Astrocyte (in vitro differentiated cells and primary cell): ENCODE results near the gene PPP1R12C. TPM values are rescaled to one million over a fixed set of nuclear protein-coding genes. Genes with fewer than 3 reads are reported as not detected.

Experiments used
- DNase-seq: peaks from one replicate; pipeline ENCODE4 v3.0.0-alpha.2; 2010; ENCODE audit warnings: low read depth
- FAIRE-seq: peaks from 2 replicates; lab custom pipeline; 2011; peaks lifted over from hg19 to GRCh38; lab: Jason Lieb, UNC
- H2AFZ ChIP-seq: 2 replicates; pipeline ENCODE4 v1.6.0; 2012; ENCODE audit warnings: low read depth, low read length, inconsistent platforms
- H3K27ac ChIP-seq: 2 replicates; pipeline ENCODE4 v1.5.1; 2011; ENCODE audit warnings: low read depth, low read length, inconsistent platforms
- H3K27me3 ChIP-seq: 2 replicates; pipeline ENCODE4 v1.6.0; 2011; ENCODE audit warnings: low read length, inconsistent platforms; ENCODE audit not compliant: insufficient read depth
- H3K36me3 ChIP-seq: 2 replicates; pipeline ENCODE4 v1.5.1; 2011; ENCODE audit warnings: low read length, inconsistent platforms; ENCODE audit not compliant: insufficient read depth
- H3K4me1 ChIP-seq: 2 replicates; pipeline ENCODE4 v1.5.1; 2011; ENCODE audit warnings: low read length, inconsistent platforms; ENCODE audit not compliant: insufficient read depth
- H3K4me2 ChIP-seq: 2 replicates; pipeline ENCODE4 v1.6.0; 2012; ENCODE audit warnings: low read length, inconsistent platforms
- H3K4me3 ChIP-seq: 2 replicates; pipeline ENCODE4 v1.5.1; 2011; ENCODE audit warnings: low read depth, mild to moderate bottlenecking, low read length, inconsistent platforms; ENCODE audit not compliant: insufficient read depth
- H3K79me2 ChIP-seq: 2 replicates; pipeline ENCODE4 v1.6.0; 2012; ENCODE audit warnings: mild to moderate bottlenecking, low read length, inconsistent platforms; ENCODE audit not compliant: insufficient read depth
- H3K9ac ChIP-seq: 2 replicates; pipeline ENCODE4 v1.6.0; 2012; ENCODE audit warnings: mild to moderate bottlenecking, low read length, inconsistent platforms
- H3K9me3 ChIP-seq: 2 replicates; pipeline ENCODE4 v1.5.1; 2012; ENCODE audit warnings: low read depth, mild to moderate bottlenecking, low read length, inconsistent platforms; ENCODE audit not compliant: insufficient read depth
- H4K20me1 ChIP-seq: 2 replicates; pipeline ENCODE4 v1.6.0; 2012; ENCODE audit warnings: low read length, inconsistent platforms; ENCODE audit not compliant: insufficient read depth
- H3K27ac Mint-ChIP-seq: one replicate; pipeline ENCODE4 v1.8.0; 2021; ENCODE audit warnings: mild to moderate bottlenecking, mixed read lengths; ENCODE audit not compliant: unreplicated experiment
- H3K27me3 Mint-ChIP-seq: one replicate; pipeline ENCODE4 v1.8.0; 2021; ENCODE audit warnings: low read depth, mixed read lengths; ENCODE audit not compliant: unreplicated experiment
- H3K36me3 Mint-ChIP-seq: one replicate; pipeline ENCODE4 v1.8.0; 2021; ENCODE audit warnings: low read depth, mixed read lengths; ENCODE audit not compliant: unreplicated experiment
- H3K4me1 Mint-ChIP-seq: one replicate; pipeline ENCODE4 v1.8.0; 2021; ENCODE audit warnings: low read depth, mixed read lengths; ENCODE audit not compliant: unreplicated experiment
- H3K4me3 Mint-ChIP-seq: one replicate; pipeline ENCODE4 v1.8.0; 2021; ENCODE audit warnings: mild to moderate bottlenecking, moderate library complexity, mixed read lengths; ENCODE audit not compliant: unreplicated experiment
- H3K9me3 Mint-ChIP-seq: one replicate; pipeline ENCODE4 v1.8.0; 2021; ENCODE audit warnings: mild to moderate bottlenecking, mixed read lengths; ENCODE audit not compliant: unreplicated experiment
- EZH2 ChIP-seq: IDR thresholded peaks from 2 replicates; pipeline ENCODE4 v1.6.1; 2012; ENCODE audit warnings: mild to moderate bottlenecking, low read length, inconsistent platforms; ENCODE audit not compliant: insufficient read depth
- total RNA-seq: library from RNA; stranded (reverse); gene quantifications from 2 replicates; pipeline ENCODE4 v1.2.1, GENCODE V29; 2021
- TF ChIP-seq, protein P1 (sequence below): IDR thresholded peaks from 2 replicates; pipeline ENCODE4 v1.5.1; 2011; ENCODE audit warnings: low read depth, mild to moderate bottlenecking, inconsistent platforms, low read length, moderate library complexity; ENCODE audit not compliant: insufficient read depth

Gene PPP1R12C
- total RNA-seq, 1 donor from 2014 or later: 86.2 TPM

DNA sequence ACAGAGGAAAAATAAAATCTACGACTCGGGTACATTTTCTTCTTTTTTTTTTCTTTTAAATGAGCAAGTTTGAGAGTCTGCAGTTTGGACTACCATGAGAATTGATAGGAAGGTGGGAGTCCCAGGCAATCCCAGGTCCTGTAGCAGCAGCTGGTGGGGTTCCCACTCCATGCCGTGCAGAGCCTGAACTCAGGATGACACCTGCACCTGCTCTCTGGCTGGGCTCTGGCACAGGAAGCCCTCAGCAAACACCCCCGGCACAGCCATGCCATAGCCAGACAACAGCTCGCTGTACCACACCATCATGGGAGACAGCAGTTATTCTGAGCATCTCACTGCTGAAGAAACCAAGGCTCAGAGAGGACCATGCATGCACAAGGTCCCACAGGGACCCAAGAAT is 73.2 kb downstream of the PPP1R12C start:
- FAIRE-seq (no peak), DNase-seq (no peak)
- H3K27ac ChIP-seq: no peak overlapping the region
- H4K20me1 ChIP-seq: no peaks in the 10 kb centered on the region
- no peak overlapping the region for H3K9ac ChIP-seq
- no peak overlapping the region for H3K4me3 ChIP-seq
- H3K4me1 ChIP-seq: no peaks in the 10 kb centered on the region
- no peaks in the 10 kb centered on the region for H3K4me1 Mint-ChIP-seq
- H3K4me2 ChIP-seq: no peak overlapping the region
- no peak overlapping the region for H3K4me3 Mint-ChIP-seq
- no peak overlapping the region for H2AFZ ChIP-seq
- no peaks in the 10 kb centered on the region for H3K9me3 ChIP-seq
- H3K27ac Mint-ChIP-seq: no peak overlapping the region
- no peaks in the 10 kb centered on the region for H3K9me3 Mint-ChIP-seq
- TF ChIP-seq, protein P1, sequence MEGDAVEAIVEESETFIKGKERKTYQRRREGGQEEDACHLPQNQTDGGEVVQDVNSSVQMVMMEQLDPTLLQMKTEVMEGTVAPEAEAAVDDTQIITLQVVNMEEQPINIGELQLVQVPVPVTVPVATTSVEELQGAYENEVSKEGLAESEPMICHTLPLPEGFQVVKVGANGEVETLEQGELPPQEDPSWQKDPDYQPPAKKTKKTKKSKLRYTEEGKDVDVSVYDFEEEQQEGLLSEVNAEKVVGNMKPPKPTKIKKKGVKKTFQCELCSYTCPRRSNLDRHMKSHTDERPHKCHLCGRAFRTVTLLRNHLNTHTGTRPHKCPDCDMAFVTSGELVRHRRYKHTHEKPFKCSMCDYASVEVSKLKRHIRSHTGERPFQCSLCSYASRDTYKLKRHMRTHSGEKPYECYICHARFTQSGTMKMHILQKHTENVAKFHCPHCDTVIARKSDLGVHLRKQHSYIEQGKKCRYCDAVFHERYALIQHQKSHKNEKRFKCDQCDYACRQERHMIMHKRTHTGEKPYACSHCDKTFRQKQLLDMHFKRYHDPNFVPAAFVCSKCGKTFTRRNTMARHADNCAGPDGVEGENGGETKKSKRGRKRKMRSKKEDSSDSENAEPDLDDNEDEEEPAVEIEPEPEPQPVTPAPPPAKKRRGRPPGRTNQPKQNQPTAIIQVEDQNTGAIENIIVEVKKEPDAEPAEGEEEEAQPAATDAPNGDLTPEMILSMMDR: no peak
- no peak for TF ChIP-seq EZH2
- no peaks in the 10 kb centered on the region for H3K79me2 ChIP-seq
- no peaks in the 10 kb centered on the region for H3K27me3 Mint-ChIP-seq
- peaks cover 22% of the 10 kb centered on the region for H3K36me3 Mint-ChIP-seq
- H3K27me3 ChIP-seq: no peaks in the 10 kb centered on the region
- peaks cover 5% of the 10 kb centered on the region for H3K36me3 ChIP-seq

DNA sequence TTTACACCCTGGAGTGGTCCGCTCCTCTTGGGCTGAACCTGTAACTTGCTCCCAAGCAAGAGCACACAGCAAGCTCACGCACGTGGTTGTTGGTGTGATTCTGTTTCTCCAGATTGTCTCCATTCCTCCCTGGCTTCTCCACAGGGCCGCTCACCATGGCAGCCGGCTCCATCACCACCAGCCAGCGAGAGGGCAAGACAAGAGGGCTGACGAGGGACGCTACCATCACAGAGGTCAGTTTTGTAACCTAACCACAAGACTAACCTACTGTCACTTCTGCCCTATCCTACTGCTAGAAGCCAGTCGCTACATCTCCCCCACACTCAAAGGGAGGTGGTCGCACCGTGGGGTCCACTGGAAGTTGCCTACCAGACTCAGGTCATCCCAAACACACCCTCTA is 74.7 kb downstream of the PPP1R12C start:
- Histone ChIP-seq H3K9me3 (no peaks in the 10 kb centered on the region), H3K4me2 (no peak overlapping the region), H3K9ac (no peak overlapping the region), H3K4me3 (no peak overlapping the region), H3K36me3 (peaks cover 1% of the 10 kb centered on the region), H3K4me1 (no peaks in the 10 kb centered on the region), H3K27me3 (no peaks in the 10 kb centered on the region), H2AFZ (no peak overlapping the region), H3K27ac (no peak overlapping the region), H3K79me2 (no peaks in the 10 kb centered on the region), H4K20me1 (no peaks in the 10 kb centered on the region)
- H3K27me3 Mint-ChIP-seq: no peaks in the 10 kb centered on the region
- FAIRE-seq: no peak
- no peak overlapping the region for H3K27ac Mint-ChIP-seq
- TF ChIP-seq, protein P1: no peak
- TF ChIP-seq EZH2: no peak
- no peak overlapping the region for H3K4me3 Mint-ChIP-seq
- peaks cover 19% of the 10 kb centered on the region for H3K36me3 Mint-ChIP-seq
- no peaks in the 10 kb centered on the region for H3K4me1 Mint-ChIP-seq
- DNase-seq: no peak
- peaks cover 2% of the 10 kb centered on the region for H3K9me3 Mint-ChIP-seq

DNA sequence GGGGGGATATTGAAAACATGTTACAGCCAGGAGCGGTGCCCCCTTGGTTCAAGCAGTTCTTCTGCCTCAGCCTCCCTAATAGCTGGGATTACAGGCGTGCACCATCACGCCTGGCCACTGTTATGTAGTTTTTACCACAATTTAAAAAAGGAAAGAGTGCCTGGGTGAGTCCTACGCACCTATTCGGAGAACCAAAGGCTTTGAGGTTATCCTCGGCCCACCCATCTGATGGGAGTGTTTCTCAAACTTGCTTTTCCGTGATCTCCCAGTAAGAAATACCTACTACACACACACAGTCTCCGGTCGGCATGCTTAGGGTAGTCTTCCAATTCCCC is 75.1 kb downstream of the PPP1R12C start:
- H3K4me1 ChIP-seq: no peaks in the 10 kb centered on the region
- H3K36me3 ChIP-seq: no peaks in the 10 kb centered on the region
- no peaks in the 10 kb centered on the region for H4K20me1 ChIP-seq
- FAIRE-seq: no peak
- Mint-ChIP-seq H3K4me3 (no peak overlapping the region), H3K27ac (no peak overlapping the region), H3K4me1 (no peaks in the 10 kb centered on the region), H3K27me3 (no peaks in the 10 kb centered on the region), H3K9me3 (peaks cover 2% of the 10 kb centered on the region), H3K36me3 (peaks cover 19% of the 10 kb centered on the region)
- no peaks in the 10 kb centered on the region for H3K9me3 ChIP-seq
- no peak overlapping the region for H3K9ac ChIP-seq
- no peaks in the 10 kb centered on the region for H3K27me3 ChIP-seq
- H3K79me2 ChIP-seq: no peaks in the 10 kb centered on the region
- H3K27ac ChIP-seq: no peak overlapping the region
- H3K4me3 ChIP-seq: no peak overlapping the region
- TF ChIP-seq, protein P1: no peak
- TF ChIP-seq EZH2: no peak
- no peak overlapping the region for H3K4me2 ChIP-seq
- no peak overlapping the region for H2AFZ ChIP-seq
- no peak for DNase-seq
